ENCODE data around the gene CEMIP. TPM values are rescaled to one million over a fixed set of nuclear protein-coding genes. Genes with fewer than 3 reads are reported as not detected.

The CEMIP gene
- total RNA-seq, 2 experiments from 2014 or later, result not detected

GRCh38 chr15:80801891-80802680 lies 22.9 kb downstream of the CEMIP start:
- peaks cover 23% of the 10 kb centered on the region for H3K27me3 Mint-ChIP-seq
- peaks cover 16% of the 10 kb centered on the region for H3K4me1 Mint-ChIP-seq
- CTCF ChIA-PET, result interaction anchor here (0.9 kb wide), 1 partner anchor 26 kb away, joined by 3 read pairs; no protein-coding TSS in a partner anchor
- no peaks in the 10 kb centered on the region for H3K36me3 Mint-ChIP-seq
- H3K4me3 Mint-ChIP-seq, result no peak overlapping the region
- ATAC-seq (no peak), DNase-seq (no peak)
- H3K27ac Mint-ChIP-seq, result no peak overlapping the region
- H3K9me3 Mint-ChIP-seq (ENCODE audit: low read depth), result no peaks in the 10 kb centered on the region

- ATAC-seq, result peak; percentile 42
- DNase-seq, result peak; percentile 45
- Mint-ChIP-seq H3K36me3 (no peaks in the 10 kb centered on the region), H3K4me3 (no peak overlapping the region), H3K27me3 (peaks cover 31% of the 10 kb centered on the region), H3K4me1 (peaks cover 16% of the 10 kb centered on the region), H3K9me3 (ENCODE audit: low read depth) (no peaks in the 10 kb centered on the region), H3K27ac (no peak overlapping the region)
- CTCF ChIA-PET, result interaction anchor here (1.7 kb wide), 1 partner anchor 17 kb away, joined by 4 read pairs; no protein-coding TSS in a partner anchor
Measured at GRCh38 chr15:80803580-80804525, 24.7 kb downstream of the CEMIP start.

- CTCF ChIA-PET, result no interaction called here
- DNase-seq (no peak), ATAC-seq (no peak)
- H3K4me3 Mint-ChIP-seq, result no peak overlapping the region
- H3K27me3 Mint-ChIP-seq, result peaks cover 31% of the 10 kb centered on the region
- no peaks in the 10 kb centered on the region for H3K36me3 Mint-ChIP-seq
- peaks cover 16% of the 10 kb centered on the region for H3K4me1 Mint-ChIP-seq
- H3K9me3 Mint-ChIP-seq (ENCODE audit: low read depth), result no peaks in the 10 kb centered on the region
- H3K27ac Mint-ChIP-seq, result peak overlapping the region; percentile 37
Measured at GRCh38 chr15:80804970-80805495, 25.9 kb downstream of the CEMIP start.

- ATAC-seq (no peak), DNase-seq (no peak)
- CTCF ChIA-PET, result no interaction called here
- Mint-ChIP-seq H3K27ac (no peak overlapping the region), H3K9me3 (ENCODE audit: low read depth) (no peaks in the 10 kb centered on the region), H3K36me3 (no peaks in the 10 kb centered on the region), H3K4me3 (no peak overlapping the region), H3K27me3 (peaks cover 25% of the 10 kb centered on the region), H3K4me1 (no peaks in the 10 kb centered on the region)
Measured at GRCh38 chr15:80811781-80812315, 32.7 kb downstream of the CEMIP start.

GRCh38 chr15:80815106-80815505 lies 35.9 kb downstream of the CEMIP start:
- CTCF ChIA-PET, result no interaction called here
- Mint-ChIP-seq H3K4me3 (no peak overlapping the region), H3K27me3 (peaks cover 23% of the 10 kb centered on the region), H3K36me3 (no peaks in the 10 kb centered on the region), H3K9me3 (ENCODE audit: low read depth) (no peaks in the 10 kb centered on the region), H3K4me1 (no peaks in the 10 kb centered on the region), H3K27ac (no peak overlapping the region)
- ATAC-seq (no peak), DNase-seq (peak; percentile 11)

- Mint-ChIP-seq H3K36me3 (no peaks in the 10 kb centered on the region), H3K27me3 (peaks cover 22% of the 10 kb centered on the region), H3K27ac (no peak overlapping the region), H3K4me1 (no peaks in the 10 kb centered on the region), H3K4me3 (no peak overlapping the region), H3K9me3 (ENCODE audit: low read depth) (no peaks in the 10 kb centered on the region)
- CTCF ChIA-PET, result no interaction called here
- peak; percentile 22 for DNase-seq
- ATAC-seq, result no peak
Measured at GRCh38 chr15:80816049-80816653, 37.0 kb downstream of the CEMIP start.

- ATAC-seq (no peak), DNase-seq (peak; percentile 19)
- Mint-ChIP-seq H3K36me3 (no peaks in the 10 kb centered on the region), H3K4me3 (no peak overlapping the region), H3K27me3 (peaks cover 22% of the 10 kb centered on the region), H3K9me3 (ENCODE audit: low read depth) (no peaks in the 10 kb centered on the region), H3K27ac (no peak overlapping the region), H3K4me1 (no peaks in the 10 kb centered on the region)
- CTCF ChIA-PET, result no interaction called here
Measured at GRCh38 chr15:80816936-80817335, 37.8 kb downstream of the CEMIP start.

GRCh38 chr15:80817901-80818300 lies 38.7 kb downstream of the CEMIP start:
- Mint-ChIP-seq H3K4me3 (no peak overlapping the region), H3K27me3 (peaks cover 16% of the 10 kb centered on the region), H3K9me3 (ENCODE audit: low read depth) (no peaks in the 10 kb centered on the region), H3K27ac (no peak overlapping the region), H3K36me3 (no peaks in the 10 kb centered on the region), H3K4me1 (no peaks in the 10 kb centered on the region)
- CTCF ChIA-PET, result no interaction called here
- ATAC-seq (no peak), DNase-seq (no peak)

GRCh38 chr15:80819001-80819400 lies 39.8 kb downstream of the CEMIP start:
- peak; percentile 5 for DNase-seq
- Mint-ChIP-seq H3K4me3 (no peak overlapping the region), H3K27ac (no peak overlapping the region), H3K4me1 (no peaks in the 10 kb centered on the region), H3K36me3 (no peaks in the 10 kb centered on the region), H3K9me3 (ENCODE audit: low read depth) (no peaks in the 10 kb centered on the region), H3K27me3 (peaks cover 16% of the 10 kb centered on the region)
- ATAC-seq, result no peak
- CTCF ChIA-PET, result no interaction called here

GRCh38 chr15:80820092-80820491 lies 40.9 kb downstream of the CEMIP start:
- Mint-ChIP-seq H3K36me3 (no peaks in the 10 kb centered on the region), H3K9me3 (ENCODE audit: low read depth) (no peaks in the 10 kb centered on the region), H3K4me3 (no peak overlapping the region), H3K4me1 (no peaks in the 10 kb centered on the region), H3K27ac (no peak overlapping the region), H3K27me3 (peaks cover 16% of the 10 kb centered on the region)
- CTCF ChIA-PET, result no interaction called here
- DNase-seq, result no peak
- ATAC-seq, result no peak

- no peak overlapping the region for H3K4me3 Mint-ChIP-seq
- peaks cover 11% of the 10 kb centered on the region for H3K27me3 Mint-ChIP-seq
- no peaks in the 10 kb centered on the region for H3K36me3 Mint-ChIP-seq
- no peaks in the 10 kb centered on the region for H3K4me1 Mint-ChIP-seq
- no peaks in the 10 kb centered on the region for H3K9me3 Mint-ChIP-seq (ENCODE audit: low read depth)
- ATAC-seq (no peak), DNase-seq (peak; percentile 23)
- CTCF ChIA-PET, result no interaction called here
- H3K27ac Mint-ChIP-seq, result no peak overlapping the region
Measured at GRCh38 chr15:80822256-80822655, 43.1 kb downstream of the CEMIP start.

GRCh38 chr15:80822676-80823075 lies 43.5 kb downstream of the CEMIP start:
- no peak overlapping the region for H3K4me3 Mint-ChIP-seq
- ATAC-seq, result no peak
- no peaks in the 10 kb centered on the region for H3K36me3 Mint-ChIP-seq
- H3K27ac Mint-ChIP-seq, result no peak overlapping the region
- DNase-seq, result no peak
- H3K27me3 Mint-ChIP-seq, result peaks cover 11% of the 10 kb centered on the region
- CTCF ChIA-PET, result no interaction called here
- no peaks in the 10 kb centered on the region for H3K4me1 Mint-ChIP-seq
- H3K9me3 Mint-ChIP-seq (ENCODE audit: low read depth), result no peaks in the 10 kb centered on the region

GRCh38 chr15:80823120-80823519 lies 44.0 kb downstream of the CEMIP start:
- DNase-seq (peak; percentile 12), ATAC-seq (no peak)
- Mint-ChIP-seq H3K36me3 (no peaks in the 10 kb centered on the region), H3K9me3 (ENCODE audit: low read depth) (no peaks in the 10 kb centered on the region), H3K4me1 (no peaks in the 10 kb centered on the region), H3K4me3 (no peak overlapping the region), H3K27me3 (peaks cover 9% of the 10 kb centered on the region), H3K27ac (no peak overlapping the region)
- CTCF ChIA-PET, result no interaction called here
